ENCODE results near the gene CHRNA4.
"Not testable (repeated sequence)": the region's sequence is repeated elsewhere in the genome, so short reads cannot be mapped to it uniquely, and the experiment has no call there.

CHRNA4 gene

GRCh38 chr20:63347950-63348827 lies 13.0 kb downstream of the CHRNA4 start:
- no peak for DNase-seq

DNA sequence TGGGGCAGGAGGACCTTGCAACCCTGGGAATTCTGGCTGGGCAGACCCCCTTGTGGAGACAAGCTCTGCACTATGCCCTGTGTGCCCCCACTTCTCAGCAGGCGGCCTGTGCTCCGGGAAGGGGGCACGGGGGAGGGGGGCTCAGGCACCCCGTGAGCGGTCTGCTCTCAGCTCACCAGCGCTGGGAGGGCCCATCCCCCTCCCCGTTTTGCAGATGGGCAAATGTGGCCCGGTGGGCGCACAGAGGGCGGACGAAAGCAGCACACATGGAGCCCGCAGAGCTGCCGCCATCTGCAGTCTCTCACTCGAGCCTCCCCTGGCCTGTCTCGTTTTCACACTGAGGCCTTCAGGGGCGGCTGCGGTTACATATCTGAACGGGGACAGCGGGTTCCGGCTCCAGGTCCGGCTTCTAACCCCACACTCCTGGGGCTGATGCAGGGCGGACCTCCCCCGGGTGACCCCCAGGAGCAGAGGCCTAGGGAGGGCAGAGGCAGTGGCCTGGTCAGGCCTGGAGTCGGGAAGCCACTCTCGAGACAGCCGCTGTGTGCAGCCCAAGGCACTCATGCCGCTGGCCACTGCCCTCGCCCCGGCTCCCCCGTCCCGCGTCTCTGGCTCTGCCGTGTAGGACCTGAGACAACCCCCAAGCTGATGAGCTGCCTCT lies 13.9 kb downstream of the CHRNA4 start:
- DNase-seq, result no peak

GRCh38 chr20:63346131-63347080 lies 14.7 kb downstream of the CHRNA4 start:
- DNase-seq, result no peak

DNA sequence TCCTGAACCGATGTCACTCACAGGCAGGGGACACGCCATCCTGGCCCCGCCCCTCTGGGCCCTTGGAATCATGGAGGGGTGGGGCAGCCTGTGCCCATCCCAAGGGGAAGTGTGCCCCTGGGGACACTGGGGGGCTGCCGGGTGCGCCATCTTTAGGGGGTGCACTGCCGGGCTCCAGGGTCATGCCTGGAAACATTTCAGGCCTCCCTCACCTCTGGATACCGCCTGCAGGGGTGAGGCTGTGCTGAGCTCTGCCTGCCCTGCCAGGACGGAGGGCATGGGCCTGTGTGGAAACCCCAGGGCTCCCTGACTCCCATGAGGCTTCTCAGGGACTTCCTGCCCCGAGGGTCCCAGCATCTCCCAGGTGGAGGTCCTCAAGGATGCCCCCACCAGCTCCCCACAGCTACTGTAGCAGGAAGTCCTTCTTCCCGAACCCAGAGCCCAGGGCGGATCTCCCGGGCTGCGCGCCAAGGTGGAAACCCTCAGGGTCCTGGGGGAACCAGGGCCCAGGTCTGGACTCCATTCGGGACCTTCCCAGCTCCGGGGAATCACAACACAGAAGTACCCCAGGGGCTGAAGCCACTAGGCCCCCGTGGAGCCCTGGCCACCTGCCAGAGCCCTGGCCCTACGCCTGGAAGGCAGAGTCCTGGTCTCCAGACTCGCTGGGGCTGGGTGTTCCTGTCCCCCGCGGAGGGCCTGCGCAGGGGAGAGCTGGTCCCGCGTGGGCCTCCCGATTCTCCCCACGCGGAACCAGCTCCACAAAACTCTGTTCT lies 15.6 kb downstream of the CHRNA4 start:
- DNase-seq, result no peak

DNA sequence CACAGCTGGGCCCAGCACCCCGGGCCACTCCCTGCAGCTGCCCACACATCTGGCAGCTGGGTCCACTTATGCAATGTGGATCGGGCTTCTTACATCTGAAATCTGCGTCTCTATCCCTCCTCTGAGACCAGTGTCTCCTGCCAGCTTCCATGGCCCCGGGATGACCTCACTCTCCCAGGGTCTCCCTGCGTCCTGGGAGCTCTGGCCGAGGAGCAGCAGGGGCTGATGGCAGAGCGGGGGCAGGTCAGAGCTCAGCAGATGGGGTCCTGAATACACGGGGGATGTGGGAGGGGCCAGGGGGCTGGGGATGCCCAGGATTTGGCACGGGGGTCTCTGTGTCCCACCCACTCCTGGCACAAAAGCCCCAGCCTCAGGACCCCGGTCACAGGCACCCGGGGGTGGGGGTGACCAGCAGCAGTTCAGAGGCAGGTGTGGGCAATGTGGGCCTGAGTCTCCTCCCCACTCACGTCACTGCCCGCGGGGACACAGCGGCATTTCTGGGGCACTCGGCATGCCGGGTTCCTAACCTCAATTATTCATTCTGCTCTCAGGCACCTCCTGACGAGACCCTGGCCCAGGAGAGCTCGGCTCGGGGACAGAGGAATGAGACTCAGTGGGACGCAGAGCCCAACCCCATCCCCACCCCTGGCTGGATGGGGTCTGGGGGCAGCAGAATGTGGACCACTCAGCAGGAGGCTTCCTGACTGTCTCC lies 16.4 kb downstream of the CHRNA4 start:
- DNase-seq, result no peak

DNA sequence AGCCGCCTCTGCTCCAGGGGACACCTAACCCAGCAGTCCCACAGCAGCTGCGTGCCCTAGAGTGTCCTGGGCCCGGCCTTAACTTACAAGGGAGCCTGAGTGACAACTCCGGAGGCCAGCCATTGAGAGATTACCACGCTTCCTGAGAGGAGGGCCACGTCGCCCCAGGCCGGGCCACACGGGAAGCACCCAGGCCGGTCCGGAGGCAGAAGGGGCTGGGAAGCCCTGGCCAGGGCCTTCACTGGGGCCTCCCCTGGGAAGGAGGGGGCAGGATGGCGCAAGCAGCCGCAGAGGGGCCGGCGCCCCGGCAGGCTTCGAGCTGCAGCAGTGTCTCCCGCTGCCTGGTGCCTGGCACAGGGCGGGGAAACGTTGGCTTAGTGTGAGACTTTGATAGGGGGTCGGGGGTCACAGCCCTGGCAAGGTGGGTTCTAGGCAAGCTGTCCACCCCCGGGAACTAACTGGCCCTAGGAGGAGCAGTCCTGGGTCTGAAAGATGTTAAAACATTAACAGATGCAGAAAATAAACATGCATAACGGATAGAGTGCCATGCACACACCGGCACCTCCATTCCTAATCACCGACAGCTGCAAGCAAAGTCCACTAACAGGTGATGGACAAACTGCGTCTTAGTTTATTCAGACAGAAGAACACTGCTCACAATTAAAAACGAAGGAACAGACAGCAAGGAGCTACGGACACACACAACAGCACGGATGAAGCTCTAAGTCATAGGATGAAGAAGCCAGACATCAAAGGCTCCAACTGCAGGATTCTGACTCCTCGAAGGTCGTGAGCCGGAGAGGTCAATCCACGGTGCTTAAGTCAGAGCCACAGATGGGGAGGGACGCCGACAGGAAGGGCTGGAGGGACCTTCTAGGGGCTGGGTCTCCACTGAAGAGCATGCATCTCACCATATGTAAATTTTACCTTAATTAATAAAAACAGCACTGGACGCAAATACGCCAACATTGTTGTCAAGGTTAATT lies 17.4 kb downstream of the CHRNA4 start:
- DNase-seq, result no peak

GRCh38 chr20:63342561-63343459 lies 18.3 kb downstream of the CHRNA4 start:
- no peak for DNase-seq

GRCh38 chr20:63340158-63340688 lies 20.9 kb downstream of the CHRNA4 start:
- not testable (repeated sequence) for DNase-seq

DNA sequence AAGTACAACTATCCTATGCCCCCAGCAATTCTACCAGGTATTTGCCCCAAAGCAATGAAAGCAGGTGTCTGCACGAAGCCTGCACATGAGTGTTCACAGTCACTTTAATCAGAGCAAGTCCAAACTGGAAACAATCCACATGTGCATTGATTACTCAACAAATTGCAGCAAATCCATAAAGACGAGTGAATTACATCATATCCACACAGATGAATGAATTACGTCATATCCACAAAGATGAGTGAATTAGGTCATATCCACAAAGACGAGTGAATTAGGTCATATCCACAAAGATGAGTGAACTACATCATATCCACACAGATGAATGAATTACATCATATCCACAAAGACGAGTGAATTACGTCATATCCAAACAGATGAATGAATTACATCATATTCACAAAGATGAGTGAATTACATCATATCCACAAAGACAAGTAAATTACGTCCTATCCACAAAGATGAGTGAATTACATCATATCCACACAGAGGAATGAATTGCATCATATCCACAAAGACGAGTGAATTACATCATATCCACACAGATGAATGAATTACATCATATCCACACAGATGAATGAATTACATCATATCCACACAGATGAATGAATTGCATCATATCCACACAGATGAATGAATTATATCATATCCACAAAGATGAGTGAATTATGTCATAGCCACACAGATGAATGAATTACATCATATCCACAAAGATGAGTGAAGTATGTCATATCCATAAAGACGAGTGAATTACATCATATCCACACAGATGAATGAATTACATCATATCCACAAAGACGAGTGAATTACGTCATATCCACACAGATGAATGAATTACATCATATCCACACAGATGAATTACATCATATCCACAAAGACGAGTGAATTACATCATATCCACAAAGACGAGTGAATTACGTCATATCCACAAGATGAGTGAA lies 21.7 kb downstream of the CHRNA4 start:
- DNase-seq, result not testable (repeated sequence)

GRCh38 chr20:63337786-63338420 lies 23.2 kb downstream of the CHRNA4 start:
- no peak for DNase-seq

GRCh38 chr20:63336232-63336752 lies 24.9 kb downstream of the CHRNA4 start:
- DNase-seq, result no peak

- DNase-seq, result no peak
Observed at GRCh38 chr20:63335711-63336110, 25.4 kb downstream of the CHRNA4 start.

DNA sequence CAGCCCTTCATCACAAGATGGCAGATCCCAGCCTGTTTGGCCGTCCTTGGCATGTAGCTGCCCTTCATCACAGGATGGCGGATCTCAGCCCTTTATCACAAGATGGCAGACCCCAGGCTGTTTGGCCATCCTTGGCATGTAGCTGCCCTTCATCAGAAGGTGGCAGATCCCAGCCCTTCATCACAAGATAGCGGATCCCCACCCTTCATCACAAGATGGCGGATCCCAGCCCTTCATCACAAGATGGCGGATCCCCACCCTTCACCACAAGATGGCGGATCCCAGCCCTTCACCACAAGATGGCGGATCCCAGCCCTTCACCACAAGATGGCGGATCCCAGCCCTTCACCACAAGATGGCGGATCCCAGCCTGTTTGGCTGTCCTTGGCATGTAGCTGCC lies 26.1 kb downstream of the CHRNA4 start:
- not testable (repeated sequence) for DNase-seq

DNA sequence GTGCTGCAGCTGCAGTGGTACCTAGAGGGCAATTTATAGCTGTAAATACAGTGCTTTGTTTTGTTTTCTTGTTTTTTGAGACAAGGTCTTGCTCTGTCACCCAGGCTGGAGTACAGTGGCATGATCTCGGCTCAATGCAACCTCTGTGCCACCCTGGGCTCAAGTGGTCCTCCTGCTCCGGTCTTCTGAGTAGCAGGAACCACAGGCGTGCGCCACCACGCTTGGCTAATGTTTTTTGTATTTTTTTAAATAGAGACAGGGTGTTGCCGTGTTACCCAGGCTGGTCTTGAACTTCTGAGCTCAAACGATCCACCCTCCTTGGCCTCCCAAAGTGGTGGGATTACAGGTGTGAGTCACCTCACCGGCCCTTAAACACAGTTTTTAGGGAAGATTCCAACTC lies 26.8 kb downstream of the CHRNA4 start:
- no peak for DNase-seq

GRCh38 chr20:63333241-63333836 lies 27.8 kb downstream of the CHRNA4 start:
- no peak for DNase-seq

GRCh38 chr20:63332488-63333240 lies 28.5 kb downstream of the CHRNA4 start:
- DNase-seq, result no peak
